Bone marrow (tissue), 2 donors: ENCODE results near the gene FBP2.

ENCODE experiments used
- DNase-seq, 2 donors: peaks; one replicate each; lab custom pipeline; 2025; lab: John Stamatoyannopoulos, UW

Gene FBP2

GRCh38 chr9:94593459-94594345, at the start of gene FBP2:
Gene FBP2 (minus strand): TSS chr9:94593824. CDS start chr9:94593726, 98 bp downstream.
- DNase-seq, result no peak

DNA sequence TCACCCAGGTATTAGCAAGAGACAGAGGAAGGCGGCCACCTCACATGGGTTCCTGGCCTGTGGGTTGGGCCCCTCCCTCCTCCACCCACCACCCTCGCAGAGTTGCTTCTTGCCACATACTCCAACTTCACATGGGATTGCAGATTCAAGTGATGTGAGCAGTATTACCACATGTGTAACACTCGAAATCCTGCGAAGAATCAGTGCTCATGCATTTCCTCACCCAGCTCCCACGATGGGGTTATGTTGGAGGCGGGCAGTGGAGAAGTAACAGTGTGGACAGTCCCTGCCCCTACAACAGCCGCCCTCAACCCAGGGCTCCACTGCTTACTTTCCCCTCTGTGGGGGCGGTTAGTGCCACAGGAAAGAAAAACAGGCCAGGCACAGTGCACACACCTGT, 49.6 kb upstream of the FBP2 start:
- DNase-seq, result no peak

GRCh38 chr9:94642501-94642900, 48.9 kb upstream of the FBP2 start:
- DNase-seq, result no peak

GRCh38 chr9:94639999-94640376, 46.4 kb upstream of the FBP2 start:
- no peak for DNase-seq

DNA sequence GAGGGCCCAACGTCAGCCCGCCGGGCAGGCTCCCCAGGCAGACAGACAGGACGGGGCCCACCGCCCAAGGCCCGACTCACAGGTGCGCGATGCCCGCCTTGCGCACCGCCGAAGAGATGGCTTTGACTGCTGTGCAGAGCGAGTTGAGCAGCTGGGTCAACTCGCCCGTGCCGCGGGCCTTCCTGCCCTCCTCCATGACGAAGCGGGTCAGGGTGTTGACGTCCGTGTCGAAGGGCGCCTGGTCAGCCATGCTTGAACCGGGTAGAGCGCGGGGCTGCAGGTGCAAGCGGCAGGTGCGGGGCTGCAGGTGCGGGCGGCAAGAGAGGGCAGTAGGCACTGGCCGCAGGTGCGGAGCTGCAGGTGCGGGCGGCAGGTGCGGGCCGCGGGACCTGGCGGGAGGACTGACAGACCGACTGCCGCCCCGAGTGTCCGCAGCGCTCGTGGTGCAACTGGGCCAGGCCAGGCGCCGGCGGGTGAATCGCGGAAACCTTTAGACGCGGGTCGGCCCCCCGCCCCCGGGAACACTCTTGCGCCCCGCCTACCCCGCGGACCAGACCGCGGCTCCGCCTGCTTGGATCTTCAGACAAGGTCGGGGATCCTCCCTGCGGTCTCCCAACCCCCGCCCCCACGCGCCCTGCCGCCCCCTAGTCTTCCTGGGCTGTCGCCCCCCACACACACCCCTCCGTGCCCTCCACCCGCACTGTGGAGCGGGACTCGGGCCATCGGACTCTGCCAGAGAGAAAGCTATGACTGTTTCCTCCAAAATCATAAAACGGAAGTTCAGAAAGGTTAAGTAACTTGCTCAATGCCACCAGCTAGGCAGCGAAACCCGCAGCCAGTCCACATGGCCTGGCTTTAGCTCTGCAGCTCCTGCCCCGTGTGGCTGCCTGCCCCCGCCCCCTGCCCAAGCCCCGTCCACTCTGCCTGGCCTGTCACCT, 45.7 kb upstream of the FBP2 start, which contains the start of gene FBP1:
FBP1 (minus strand) TSS at position 458 of the 938 bp plus-strand sequence; CDS start at position 250, 208 bp downstream.
- peak in 1 of 2 donors; percentile 59 for DNase-seq

DNA sequence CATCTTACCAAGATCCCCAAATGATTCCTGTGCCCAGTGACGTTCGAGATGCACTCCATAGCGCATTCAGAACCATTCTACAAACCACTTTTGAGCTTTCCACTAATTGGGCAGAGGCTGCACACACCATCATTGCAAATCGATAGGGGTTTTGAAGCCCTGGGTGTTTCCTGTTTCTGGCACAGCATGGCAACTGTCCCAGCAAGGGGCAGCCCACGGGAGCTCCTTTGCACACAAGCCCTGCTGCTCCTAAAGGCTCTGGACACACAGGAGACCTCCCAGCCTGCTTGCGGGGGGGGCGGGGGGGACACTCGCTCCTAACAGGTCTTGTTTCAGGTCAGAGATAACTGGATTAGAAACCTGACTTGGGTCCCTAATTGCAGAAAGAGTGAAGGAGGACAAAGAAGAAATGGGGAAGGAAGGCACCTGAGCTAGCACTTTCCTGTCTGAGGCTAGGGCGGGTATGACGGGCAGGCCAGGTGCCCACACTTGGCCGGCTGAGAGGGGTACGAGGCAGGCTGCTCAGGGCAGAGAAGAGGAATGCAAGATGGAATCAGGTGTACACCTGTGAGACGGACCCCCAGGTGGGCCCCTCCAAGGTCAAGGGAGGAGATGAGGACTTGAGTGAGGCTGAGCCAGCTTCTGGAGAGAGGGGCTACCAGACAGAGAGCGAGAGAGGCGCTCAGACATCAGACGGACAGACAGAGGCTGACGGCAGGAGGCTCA, 44.9 kb upstream of the FBP2 start:
- no peak for DNase-seq

DNA sequence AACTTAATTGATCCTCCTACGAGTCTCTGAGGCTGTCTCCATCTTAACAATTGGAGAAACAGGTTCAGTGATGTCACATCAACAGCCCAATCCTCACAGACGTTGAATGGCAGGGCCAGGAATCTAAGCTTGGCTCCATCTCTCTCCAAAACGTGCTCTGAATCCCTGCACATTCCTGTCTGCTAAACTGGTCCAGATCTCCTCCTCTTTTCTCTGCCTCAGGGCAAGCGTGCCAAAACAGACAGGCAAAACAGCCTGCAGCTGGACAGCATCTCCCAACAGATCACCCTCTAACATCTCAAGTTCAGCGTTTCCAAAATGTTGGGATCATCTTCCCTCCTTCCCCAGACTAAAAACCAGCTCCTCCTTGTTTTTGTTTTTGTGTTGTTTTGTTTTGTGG, 39.1 kb upstream of the FBP2 start:
- DNase-seq, result no peak

- no peak for DNase-seq
These were observed 38.0 kb upstream of the FBP2 start for GRCh38 chr9:94631599-94631998.

GRCh38 chr9:94630833-94631232, 37.2 kb upstream of the FBP2 start:
- DNase-seq, result no peak

- no peak for DNase-seq
These were observed 36.7 kb upstream of the FBP2 start for GRCh38 chr9:94630281-94630680.

DNA sequence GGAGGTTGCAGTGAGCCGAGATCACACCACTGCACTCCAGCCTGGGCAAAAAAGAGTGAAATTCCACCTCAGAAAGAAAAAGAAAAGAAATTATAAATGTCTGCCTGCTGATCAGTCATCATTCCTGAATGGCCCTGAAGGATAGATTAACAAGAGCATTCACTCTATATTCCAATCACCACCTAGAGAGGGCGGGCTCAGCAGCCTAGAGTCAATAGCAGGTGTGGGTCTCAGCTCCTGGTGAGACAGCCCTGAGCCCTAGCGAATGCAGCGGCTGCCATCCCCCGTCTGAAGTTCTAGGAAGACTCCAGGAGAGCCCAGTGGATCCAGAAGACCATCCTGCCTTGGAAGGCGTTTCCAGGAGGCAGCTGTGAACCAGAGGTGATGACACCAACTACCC, 33.7 kb upstream of the FBP2 start:
- DNase-seq, result no peak

GRCh38 chr9:94625835-94626234, 32.2 kb upstream of the FBP2 start:
- no peak for DNase-seq

- no peak for DNase-seq
These were observed 31.0 kb upstream of the FBP2 start for GRCh38 chr9:94624629-94625028.

DNA sequence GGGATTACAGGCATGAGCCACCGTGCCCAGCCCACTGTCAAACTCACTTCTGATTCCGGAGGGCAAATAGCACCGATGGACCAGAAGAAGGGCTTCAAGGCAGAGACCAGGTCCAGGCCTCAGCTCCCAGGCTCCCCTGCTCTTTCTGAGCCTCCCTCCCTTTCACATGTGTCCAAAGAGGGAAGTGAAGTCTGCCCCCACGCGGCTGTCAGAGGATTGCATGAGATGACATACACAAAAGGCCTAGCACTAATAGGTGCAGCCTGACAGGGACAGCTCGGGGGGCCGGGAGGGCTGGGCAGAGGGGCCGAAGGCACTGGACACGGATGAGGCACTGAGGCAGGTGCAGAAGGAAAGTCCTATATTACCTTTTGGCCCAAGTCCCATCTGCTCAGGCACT, 29.6 kb upstream of the FBP2 start:
- no peak for DNase-seq

DNA sequence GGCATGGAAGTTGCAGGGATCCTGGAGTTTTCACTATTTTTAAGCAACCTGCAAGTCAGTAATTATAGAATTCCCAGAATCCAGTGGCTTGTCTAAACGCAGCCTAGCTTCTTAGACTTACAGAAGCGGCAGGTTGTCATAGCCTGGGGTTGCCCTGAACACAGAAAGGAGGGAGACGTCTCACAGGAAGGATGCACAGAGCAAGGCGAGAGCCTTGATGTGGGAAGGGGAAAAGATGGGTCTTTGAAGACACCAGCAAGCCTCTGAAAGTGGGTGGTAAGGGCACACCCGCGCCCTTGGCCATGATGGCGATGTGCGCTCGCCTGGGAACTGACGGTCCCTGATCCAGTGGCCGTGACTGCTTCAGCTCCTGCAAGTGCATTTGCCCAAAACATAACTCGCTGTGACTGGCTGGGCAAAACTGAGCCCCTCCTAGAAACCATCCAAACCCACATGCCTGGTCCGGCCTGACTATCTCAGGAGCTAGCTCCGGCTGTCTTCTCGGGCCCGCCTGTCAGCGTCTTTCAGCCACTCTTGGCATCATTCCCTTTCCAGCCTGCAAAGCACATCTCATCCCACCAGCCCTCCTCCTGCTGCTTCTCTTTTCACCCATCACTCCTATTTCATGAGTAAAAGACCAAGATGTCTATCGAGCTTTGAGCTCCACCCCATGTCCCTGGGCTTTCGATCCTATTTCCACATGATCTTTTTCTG, 28.6 kb upstream of the FBP2 start:
- DNase-seq, result no peak

GRCh38 chr9:94619026-94619425, 25.4 kb upstream of the FBP2 start:
- no peak for DNase-seq

- no peak for DNase-seq
These were observed 19.4 kb upstream of the FBP2 start for GRCh38 chr9:94613003-94613402.

DNA sequence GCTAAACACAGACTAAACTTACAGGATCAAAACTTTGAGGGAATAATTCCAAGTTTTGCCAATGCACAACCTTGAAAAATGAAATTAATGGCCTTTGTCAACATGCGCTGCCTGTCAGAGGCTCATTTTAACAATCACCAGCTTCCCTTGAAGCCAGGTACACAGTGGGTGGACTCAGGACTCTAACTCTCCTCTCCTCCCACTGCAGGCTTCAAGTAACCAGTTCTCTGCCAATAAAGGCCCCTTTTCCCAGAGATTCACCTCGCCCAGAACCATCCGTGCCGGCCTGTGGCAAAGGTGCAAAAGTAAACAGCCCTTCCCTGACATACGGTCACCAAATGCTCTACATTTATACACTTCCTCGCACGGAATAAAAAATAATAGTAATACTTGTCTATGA, 18.4 kb upstream of the FBP2 start:
- DNase-seq, result no peak

GRCh38 chr9:94611638-94612068, 18.0 kb upstream of the FBP2 start:
- DNase-seq, result no peak

GRCh38 chr9:94610181-94610606, 16.6 kb upstream of the FBP2 start:
- DNase-seq, result no peak

GRCh38 chr9:94607423-94607691, 13.7 kb upstream of the FBP2 start:
- no peak for DNase-seq
